Retinal pigment epithelial cell (primary cell): ENCODE data around the gene GFY.

Experiments used
- DNase-seq: peaks from one replicate; pipeline ENCODE4 v3.0.0-alpha.2; 2010; ENCODE audit warnings: low read depth
- H3K4me3 ChIP-seq: 2 replicates; pipeline ENCODE4 v1.5.1; 2011; ENCODE audit warnings: mild to moderate bottlenecking, low read length, control low read depth, moderate library complexity
- TF ChIP-seq, protein P1 (sequence below): conservative IDR thresholded peaks from 2 replicates; pipeline ENCODE4 v1.5.1; 2011; ENCODE audit warnings: low read depth, low read length, control low read depth, inconsistent platforms

GFY gene

GRCh38 chr19:49390131-49390928 is 34.9 kb upstream of the GFY start:
- no peak overlapping the region for H3K4me3 ChIP-seq
- no peak for DNase-seq
- TF ChIP-seq, protein P1, sequence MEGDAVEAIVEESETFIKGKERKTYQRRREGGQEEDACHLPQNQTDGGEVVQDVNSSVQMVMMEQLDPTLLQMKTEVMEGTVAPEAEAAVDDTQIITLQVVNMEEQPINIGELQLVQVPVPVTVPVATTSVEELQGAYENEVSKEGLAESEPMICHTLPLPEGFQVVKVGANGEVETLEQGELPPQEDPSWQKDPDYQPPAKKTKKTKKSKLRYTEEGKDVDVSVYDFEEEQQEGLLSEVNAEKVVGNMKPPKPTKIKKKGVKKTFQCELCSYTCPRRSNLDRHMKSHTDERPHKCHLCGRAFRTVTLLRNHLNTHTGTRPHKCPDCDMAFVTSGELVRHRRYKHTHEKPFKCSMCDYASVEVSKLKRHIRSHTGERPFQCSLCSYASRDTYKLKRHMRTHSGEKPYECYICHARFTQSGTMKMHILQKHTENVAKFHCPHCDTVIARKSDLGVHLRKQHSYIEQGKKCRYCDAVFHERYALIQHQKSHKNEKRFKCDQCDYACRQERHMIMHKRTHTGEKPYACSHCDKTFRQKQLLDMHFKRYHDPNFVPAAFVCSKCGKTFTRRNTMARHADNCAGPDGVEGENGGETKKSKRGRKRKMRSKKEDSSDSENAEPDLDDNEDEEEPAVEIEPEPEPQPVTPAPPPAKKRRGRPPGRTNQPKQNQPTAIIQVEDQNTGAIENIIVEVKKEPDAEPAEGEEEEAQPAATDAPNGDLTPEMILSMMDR: no peak

GRCh38 chr19:49390929-49391359 is 34.2 kb upstream of the GFY start:
- no peak overlapping the region for H3K4me3 ChIP-seq
- DNase-seq: no peak
- TF ChIP-seq, protein P1: no peak

GRCh38 chr19:49391581-49392399 is 33.4 kb upstream of the GFY start:
- TF ChIP-seq, protein P1: peak; percentile 87
- no peak overlapping the region for H3K4me3 ChIP-seq
- DNase-seq: no peak

GRCh38 chr19:49393881-49394280 is 31.3 kb upstream of the GFY start:
- TF ChIP-seq, protein P1: no peak
- no peak for DNase-seq
- H3K4me3 ChIP-seq: no peak overlapping the region

DNA sequence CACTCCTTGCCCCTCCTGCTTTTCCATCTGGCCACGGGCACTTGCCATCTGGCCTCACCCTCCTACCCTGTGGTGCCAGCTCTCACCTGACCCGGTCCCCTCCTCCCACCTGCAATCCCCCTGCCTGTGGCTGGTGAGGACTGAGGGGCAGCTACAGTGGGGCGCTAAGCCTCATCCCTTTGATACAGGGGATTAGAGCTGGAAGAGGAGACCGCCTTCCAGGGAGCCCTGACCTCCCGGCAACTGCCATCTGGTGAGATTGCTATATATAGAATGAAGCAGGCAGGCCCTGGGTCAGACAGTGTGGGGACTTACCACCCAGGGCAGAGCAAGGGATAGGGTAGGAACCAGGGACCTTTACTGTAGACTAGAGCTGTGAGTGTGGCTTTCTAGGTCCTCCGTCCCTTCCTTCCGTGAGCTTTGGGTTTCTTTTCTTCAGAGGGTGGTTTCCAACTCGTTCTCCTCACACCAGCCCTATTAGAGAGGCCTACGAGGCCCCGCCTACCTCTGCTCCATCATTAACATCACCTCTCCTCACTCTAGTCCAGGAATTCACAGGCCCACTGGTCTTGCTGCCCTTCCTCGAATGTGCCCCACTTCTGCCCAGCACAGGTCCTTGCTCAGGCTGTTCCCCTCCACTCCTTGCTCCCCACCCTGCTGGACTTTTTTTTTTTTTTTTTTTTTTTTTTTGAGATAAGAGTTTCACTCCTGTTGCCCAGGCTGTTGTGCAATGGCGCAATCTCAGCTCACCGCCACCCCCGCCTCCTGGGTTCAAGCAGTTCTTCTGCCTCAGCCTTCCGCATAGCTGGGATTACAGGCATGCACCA is 29.4 kb upstream of the GFY start:
- TF ChIP-seq, protein P1: no peak
- no peak overlapping the region for H3K4me3 ChIP-seq
- DNase-seq: no peak

DNA sequence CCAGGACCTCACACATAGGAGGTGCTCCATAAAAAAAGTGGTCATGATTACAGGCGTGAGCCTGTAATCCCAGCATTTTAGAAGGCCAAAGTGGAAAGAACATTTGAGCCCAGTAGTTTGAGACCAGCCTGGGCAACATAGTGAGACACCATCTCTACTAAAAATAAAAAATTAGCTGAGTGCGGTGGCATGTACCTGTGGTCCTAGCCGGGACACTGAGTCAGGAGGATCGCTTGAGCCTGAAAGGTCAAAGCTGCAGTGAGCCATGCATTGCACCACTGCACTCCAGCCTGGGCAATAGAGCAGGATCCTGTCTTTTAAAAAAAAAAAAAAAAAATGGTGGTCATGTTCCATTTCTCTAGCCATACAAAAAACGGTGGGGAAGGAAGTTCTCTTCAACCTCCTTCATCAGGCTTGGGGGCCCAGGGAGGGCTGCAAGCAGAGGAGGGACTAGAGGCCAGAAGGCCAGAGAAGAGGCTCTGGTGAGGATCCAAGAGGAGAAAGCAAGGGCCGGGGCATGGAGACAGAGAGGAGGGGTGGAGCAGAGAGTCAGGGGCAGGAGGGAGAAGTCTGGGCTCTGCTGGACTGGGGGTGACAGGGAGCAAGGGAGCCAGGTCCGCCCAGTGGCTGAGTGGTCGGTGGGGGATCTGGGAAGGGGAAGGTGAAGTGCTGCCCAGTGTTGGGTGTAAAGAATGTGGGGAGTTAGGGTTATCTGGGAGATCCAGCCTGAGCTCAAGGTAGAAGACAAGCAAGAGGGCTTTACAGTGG is 28.3 kb upstream of the GFY start:
- no peak for DNase-seq
- no peak overlapping the region for H3K4me3 ChIP-seq
- TF ChIP-seq, protein P1: no peak
